CD8-positive, alpha-beta memory T cell (primary cell): ENCODE results near the gene PITPNC1. TPM values are rescaled to one million over a fixed set of nuclear protein-coding genes. Genes with fewer than 3 reads are reported as not detected.
A peak's percentile ranks its signal among the peaks of the same experiment; 100 is the strongest.

ENCODE experiments used
- CTCF ChIA-PET: fragments of 350-600 bp; sonication (Branson Sonifier 250); formaldehyde crosslinking; loops from one replicate; lab custom pipeline; 2021; ENCODE audit warnings: antibody characterized with exemption; lab: Charles Lee
- POLR2A ChIA-PET: fragments of 350-600 bp; sonication (Branson Sonifier 250); formaldehyde crosslinking; loops from one replicate; lab custom pipeline; 2021; ENCODE audit warnings: antibody characterized with exemption; lab: Charles Lee
- DNase-seq, 5 donors: peaks; one replicate each; pipeline versions ENCODE4 v3.0.0 to v3.0.0-alpha.2; 2020 to 2022; ENCODE audit warnings: mixed read lengths in 1 of 5
- H3K27ac ChIP-seq: one replicate; pipeline ENCODE4 v1.7.0; 2013; ENCODE audit warnings: low read depth, mild to moderate bottlenecking, low read length, moderate library complexity
- H3K27me3 ChIP-seq: 2 replicates; pipeline ENCODE4 v1.7.0; 2013; ENCODE audit warnings: low read length, mild to moderate bottlenecking; ENCODE audit not compliant: insufficient read depth, poor library complexity, severe bottlenecking
- H3K36me3 ChIP-seq: 2 replicates; pipeline ENCODE4 v1.7.0; 2013; ENCODE audit warnings: mild to moderate bottlenecking, low read length, moderate library complexity; ENCODE audit not compliant: insufficient read depth
- H3K4me1 ChIP-seq: 2 replicates; pipeline ENCODE4 v1.7.0; 2013; ENCODE audit warnings: mild to moderate bottlenecking, low read length, moderate library complexity; ENCODE audit not compliant: insufficient read depth
- H3K4me3 ChIP-seq: 2 replicates; pipeline ENCODE4 v1.7.0; 2013; ENCODE audit warnings: mild to moderate bottlenecking, low read length
- H3K9me3 ChIP-seq: 2 replicates; pipeline ENCODE4 v1.7.0; 2013; ENCODE audit warnings: mild to moderate bottlenecking, low read length
- H3K27ac Mint-ChIP-seq, 8 donors: one replicate each; pipeline ENCODE4 v1.8.0; 2020 to 2021; ENCODE audit warnings: mixed read lengths in 8 of 8, mild to moderate bottlenecking in 6 of 8, inconsistent platforms in 3 of 8, moderate library complexity in 3 of 8
- H3K27me3 Mint-ChIP-seq, 2 donors: one replicate each; pipeline ENCODE4 v1.8.0; 2020 to 2021; ENCODE audit warnings: mixed read lengths in 2 of 2, mild to moderate bottlenecking in 1 of 2, moderate library complexity in 1 of 2
- H3K36me3 Mint-ChIP-seq, 3 donors: one replicate each; pipeline ENCODE4 v1.8.0; 2020 to 2021; ENCODE audit warnings: mixed read lengths in 3 of 3, inconsistent platforms in 1 of 3, mild to moderate bottlenecking in 1 of 3
- H3K4me1 Mint-ChIP-seq, 3 donors: one replicate each; pipeline ENCODE4 v1.8.0; 2020 to 2021; ENCODE audit warnings: mixed read lengths in 3 of 3, inconsistent platforms in 1 of 3, mild to moderate bottlenecking in 1 of 3
- H3K4me3 Mint-ChIP-seq, 7 donors: one replicate each; pipeline ENCODE4 v1.8.0; 2020 to 2021; ENCODE audit warnings: mixed read lengths in 7 of 7, mild to moderate bottlenecking in 6 of 7, moderate library complexity in 4 of 7, inconsistent platforms in 2 of 7
- H3K9me3 Mint-ChIP-seq, 5 donors: one replicate each; pipeline ENCODE4 v1.8.0; 2020 to 2022; ENCODE audit warnings: mixed read lengths in 5 of 5, mild to moderate bottlenecking in 3 of 5, moderate library complexity in 2 of 5, inconsistent platforms in 1 of 5
- polyA plus RNA-seq: library from polyadenylated mRNA; unstranded; fragments of 300-500 nt; fragmentation: Illumina TruSeq; gene quantifications from one replicate; pipeline ENCODE4 v1.2.3, GENCODE V29; 2021
- total RNA-seq, 2 experiments: library from RNA; stranded (reverse); gene quantifications; one replicate each; pipeline ENCODE4 v1.2.3, GENCODE V29; 2021

PITPNC1 gene
- total and polyA plus RNA-seq, 3 experiments from 2014 or later = 43.1 to 163 (median 45.1) TPM

GRCh38 chr17:67388986-67389385 lies 11.9 kb downstream of the PITPNC1 start:
- no peak for DNase-seq
- Histone ChIP-seq H3K4me1 (peaks cover 72% of the 10 kb centered on the region), H3K9me3 (no peaks in the 10 kb centered on the region), H3K27ac (no peak overlapping the region), H3K27me3 (no peaks in the 10 kb centered on the region), H3K36me3 (no peaks in the 10 kb centered on the region), H3K4me3 (no peak overlapping the region)
- Mint-ChIP-seq H3K4me3 (peak overlapping the region in 6 of 7 donors; percentile 13 to 84 (median 21)), H3K9me3 (no peaks in the 10 kb centered on the region), H3K27me3 (no peaks in the 10 kb centered on the region), H3K36me3 (peaks cover 7 to 38% (median 10%) of the 10 kb centered on the region in 3 donors), H3K4me1 (peaks cover 70 to 94% (median 81%) of the 10 kb centered on the region in 3 donors), H3K27ac (peak overlapping the region; percentile 89 to 99 (median 94))
- ChIA-PET CTCF (interaction anchor here (0.8 to 5.5 kb wide), 7 partner anchors 9 to 86 kb away, joined by 3 to 81 read pairs (median 4); partner anchors contain the start of gene PITPNC1), POLR2A (interaction anchor here (0.5 to 2.5 kb wide), 5 partner anchors 10 to 99 kb away, joined by 3 to 17 read pairs (median 3); no protein-coding TSS in a partner anchor)

- H3K4me3 Mint-ChIP-seq = peak overlapping the region; percentile 75 to 96 (median 84)
- Histone ChIP-seq H3K36me3 (no peaks in the 10 kb centered on the region), H3K27ac (no peak overlapping the region), H3K9me3 (no peaks in the 10 kb centered on the region), H3K4me3 (peak overlapping the region; percentile 3), H3K27me3 (no peaks in the 10 kb centered on the region), H3K4me1 (peaks cover 73% of the 10 kb centered on the region)
- ChIA-PET POLR2A (interaction anchor here (0.5 to 2.5 kb wide), 16 partner anchors 11 to 98 kb away, joined by 3 to 17 read pairs (median 4); partner anchors contain the start of gene PSMD12), CTCF (interaction anchor here (0.6 to 5.5 kb wide), 11 partner anchors 9 to 279 kb away, joined by 3 to 81 read pairs (median 4); partner anchors contain the start of gene PITPNC1)
- H3K27ac Mint-ChIP-seq = peak overlapping the region; percentile 89 to 99 (median 94)
- H3K27me3 Mint-ChIP-seq = no peaks in the 10 kb centered on the region
- H3K36me3 Mint-ChIP-seq = peaks cover 7 to 40% (median 10%) of the 10 kb centered on the region in 3 donors
- no peaks in the 10 kb centered on the region for H3K9me3 Mint-ChIP-seq
- H3K4me1 Mint-ChIP-seq = peaks cover 69 to 94% (median 86%) of the 10 kb centered on the region in 3 donors
- DNase-seq = no peak
Observed at GRCh38 chr17:67390006-67390645, 13.0 kb downstream of the PITPNC1 start.

GRCh38 chr17:67390646-67391361 lies 13.7 kb downstream of the PITPNC1 start:
- Histone ChIP-seq H3K27ac (peak overlapping the region; percentile 1), H3K9me3 (no peaks in the 10 kb centered on the region), H3K4me1 (peaks cover 69% of the 10 kb centered on the region), H3K27me3 (no peaks in the 10 kb centered on the region), H3K36me3 (no peaks in the 10 kb centered on the region), H3K4me3 (peak overlapping the region; percentile 3)
- peak overlapping the region; percentile 89 to 99 (median 94) for H3K27ac Mint-ChIP-seq
- no peaks in the 10 kb centered on the region for H3K9me3 Mint-ChIP-seq
- CTCF ChIA-PET = interaction anchor here (1.2 to 5.5 kb wide), 9 partner anchors 11 to 279 kb away, joined by 3 to 81 read pairs (median 4); partner anchors contain the start of gene PITPNC1
- H3K36me3 Mint-ChIP-seq = peaks cover 6 to 42% (median 8%) of the 10 kb centered on the region in 3 donors
- POLR2A ChIA-PET = interaction anchor here (0.5 to 2.5 kb wide), 11 partner anchors 11 to 84 kb away, joined by 3 to 17 read pairs (median 4); no protein-coding TSS in a partner anchor
- H3K4me1 Mint-ChIP-seq = peaks cover 69 to 94% (median 88%) of the 10 kb centered on the region in 3 donors
- no peaks in the 10 kb centered on the region for H3K27me3 Mint-ChIP-seq
- DNase-seq = peak; percentile 42 to 82 (median 55)
- H3K4me3 Mint-ChIP-seq = peak overlapping the region; percentile 75 to 96 (median 84)

- H3K27me3 ChIP-seq = no peaks in the 10 kb centered on the region
- peaks cover 58% of the 10 kb centered on the region for H3K4me1 ChIP-seq
- ChIA-PET POLR2A (interaction anchor here (0.6 kb wide), 1 partner anchor 216 kb away, joined by 9 read pairs; no protein-coding TSS in a partner anchor), CTCF (interaction anchor here (1.1 kb wide), 1 partner anchor 83 kb away, joined by 4 read pairs; no protein-coding TSS in a partner anchor)
- peak overlapping the region; percentile 86 to 96 (median 92) for H3K27ac Mint-ChIP-seq
- peak overlapping the region; percentile 57 to 96 (median 70) for H3K4me3 Mint-ChIP-seq
- peaks cover 60 to 88% (median 80%) of the 10 kb centered on the region in 3 donors for H3K4me1 Mint-ChIP-seq
- H3K9me3 Mint-ChIP-seq = no peaks in the 10 kb centered on the region
- H3K4me3 ChIP-seq = no peak overlapping the region
- no peaks in the 10 kb centered on the region for H3K27me3 Mint-ChIP-seq
- H3K36me3 Mint-ChIP-seq = peaks cover 5 to 43% (median 6%) of the 10 kb centered on the region in 3 donors
- H3K9me3 ChIP-seq = no peaks in the 10 kb centered on the region
- DNase-seq = no peak
- H3K27ac ChIP-seq = no peak overlapping the region
- no peaks in the 10 kb centered on the region for H3K36me3 ChIP-seq
Observed at GRCh38 chr17:67392111-67392510, 15.0 kb downstream of the PITPNC1 start.

- Mint-ChIP-seq H3K4me1 (peaks cover 59 to 87% (median 76%) of the 10 kb centered on the region in 3 donors), H3K36me3 (peaks cover 6 to 51% (median 9%) of the 10 kb centered on the region in 3 donors), H3K4me3 (peak overlapping the region in 1 of 7 donors; percentile 41), H3K27me3 (no peaks in the 10 kb centered on the region), H3K9me3 (no peaks in the 10 kb centered on the region), H3K27ac (peak overlapping the region in 7 of 8 donors; percentile 55 to 96 (median 72))
- ChIA-PET POLR2A (interaction anchor here (0.6 to 0.7 kb wide), 2 partner anchors 28 to 70 kb away, joined by 3 to 4 read pairs; no protein-coding TSS in a partner anchor), CTCF (interaction anchor here (0.7 to 1.7 kb wide), 3 partner anchors 15 to 81 kb away, joined by 3 to 5 read pairs (median 4); no protein-coding TSS in a partner anchor)
- H3K4me1 ChIP-seq = peaks cover 66% of the 10 kb centered on the region
- no peaks in the 10 kb centered on the region for H3K27me3 ChIP-seq
- no peak for DNase-seq
- H3K27ac ChIP-seq = no peak overlapping the region
- H3K36me3 ChIP-seq = no peaks in the 10 kb centered on the region
- no peak overlapping the region for H3K4me3 ChIP-seq
- H3K9me3 ChIP-seq = no peaks in the 10 kb centered on the region
Observed at GRCh38 chr17:67393809-67394397, 16.8 kb downstream of the PITPNC1 start.

- Mint-ChIP-seq H3K27ac (peak overlapping the region; percentile 48 to 94 (median 88)), H3K4me3 (peak overlapping the region in 6 of 7 donors; percentile 26 to 80 (median 52)), H3K9me3 (no peaks in the 10 kb centered on the region), H3K36me3 (peaks cover 0 to 34% (median 10%) of the 10 kb centered on the region in 3 donors), H3K27me3 (no peaks in the 10 kb centered on the region), H3K4me1 (peaks cover 57 to 89% (median 75%) of the 10 kb centered on the region in 3 donors)
- H3K27ac ChIP-seq = no peak overlapping the region
- H3K27me3 ChIP-seq = no peaks in the 10 kb centered on the region
- H3K4me3 ChIP-seq = peak overlapping the region; percentile 8
- peaks cover 69% of the 10 kb centered on the region for H3K4me1 ChIP-seq
- CTCF ChIA-PET = interaction anchor here (1.3 to 1.6 kb wide), 3 partner anchors 10 to 42 kb away, joined by 3 to 6 read pairs (median 4); no protein-coding TSS in a partner anchor
- POLR2A ChIA-PET = interaction anchor here (0.8 kb wide), 1 partner anchor 11 kb away, joined by 3 read pairs; no protein-coding TSS in a partner anchor
- no peaks in the 10 kb centered on the region for H3K9me3 ChIP-seq
- H3K36me3 ChIP-seq = no peaks in the 10 kb centered on the region
- no peak for DNase-seq
Observed at GRCh38 chr17:67399676-67400075, 22.6 kb downstream of the PITPNC1 start.

- peak overlapping the region; percentile 1 to 94 (median 84) for H3K27ac Mint-ChIP-seq
- no peak overlapping the region for H3K27ac ChIP-seq
- peaks cover 59 to 89% (median 74%) of the 10 kb centered on the region in 3 donors for H3K4me1 Mint-ChIP-seq
- peaks cover 0 to 29% (median 10%) of the 10 kb centered on the region in 3 donors for H3K36me3 Mint-ChIP-seq
- H3K4me3 ChIP-seq = peak overlapping the region; percentile 8
- no peaks in the 10 kb centered on the region for H3K9me3 ChIP-seq
- no peaks in the 10 kb centered on the region for H3K36me3 ChIP-seq
- no peaks in the 10 kb centered on the region for H3K27me3 Mint-ChIP-seq
- no peaks in the 10 kb centered on the region for H3K9me3 Mint-ChIP-seq
- H3K4me3 Mint-ChIP-seq = peak overlapping the region; percentile 14 to 69 (median 55)
- CTCF ChIA-PET = interaction anchor here (1.0 to 1.3 kb wide), 3 partner anchors 22 to 75 kb away, joined by 3 to 5 read pairs (median 4); no protein-coding TSS in a partner anchor
- H3K27me3 ChIP-seq = no peaks in the 10 kb centered on the region
- POLR2A ChIA-PET = interaction anchor here (1.0 kb wide), 1 partner anchor 50 kb away, joined by 3 read pairs; no protein-coding TSS in a partner anchor
- peak in 2 of 5 donors; percentile 32 to 71 for DNase-seq
- H3K4me1 ChIP-seq = peaks cover 69% of the 10 kb centered on the region
Observed at GRCh38 chr17:67400193-67400592, 23.1 kb downstream of the PITPNC1 start.
